ACHN (cell line): ENCODE measurements around the gene ELOF1.
"Not testable (repeated sequence)": the region's sequence is repeated elsewhere in the genome, so short reads cannot be mapped to it uniquely, and the experiment has no call there.

Source experiments
- DNase-seq: peaks from one replicate; pipeline ENCODE4 v3.0.0-alpha.2; 2015
- in situ Hi-C: cut with HindIII; loops from 2 replicates; pipeline ENCODE4 v1.10.0; 2017; ENCODE audit warnings: low sequenced_read_pairs, low pct_ligation_motif_present, low pct_unique_long_range_greater_than_20kb

ELOF1 gene

GRCh38 chr19:11574689-11575088, 15.7 kb upstream of the ELOF1 start:
- DNase-seq = no peak
- in situ Hi-C loops = no loop called here

GRCh38 chr19:11573763-11574162, 14.7 kb upstream of the ELOF1 start:
- DNase-seq, in situ Hi-C loops: not testable (repeated sequence)

- DNase-seq, in situ Hi-C loops: not testable (repeated sequence)
Measured at GRCh38 chr19:11573354-11573753, 14.3 kb upstream of the ELOF1 start.

- no peak for DNase-seq
- in situ Hi-C loops = no loop called here
Measured at GRCh38 chr19:11570039-11570462, 11.0 kb upstream of the ELOF1 start.

GRCh38 chr19:11566164-11566563, 7.1 kb upstream of the ELOF1 start:
- in situ Hi-C loops = no loop called here
- DNase-seq = no peak

- DNase-seq, in situ Hi-C loops: not testable (repeated sequence)
Measured at GRCh38 chr19:11565649-11565980, 6.6 kb upstream of the ELOF1 start.

GRCh38 chr19:11564082-11564807, 5.2 kb upstream of the ELOF1 start:
- DNase-seq, in situ Hi-C loops: not testable (repeated sequence)

GRCh38 chr19:11563532-11563931, 4.5 kb upstream of the ELOF1 start:
- in situ Hi-C loops = no loop called here
- DNase-seq = no peak

GRCh38 chr19:11560404-11561051, 1.5 kb upstream of the ELOF1 start:
- DNase-seq = peak; percentile 58
- in situ Hi-C loops = no loop called here

- in situ Hi-C loops = no loop called here
- DNase-seq = no peak
Measured at GRCh38 chr19:11556634-11557420, 2.2 kb downstream of the ELOF1 start.

- DNase-seq = no peak
- in situ Hi-C loops = no loop called here
Measured at GRCh38 chr19:11555246-11555645, 3.8 kb downstream of the ELOF1 start.

- in situ Hi-C loops = no loop called here
- no peak for DNase-seq
Measured at GRCh38 chr19:11554160-11554559, 4.9 kb downstream of the ELOF1 start.

GRCh38 chr19:11552666-11553372, 6.2 kb downstream of the ELOF1 start:
- DNase-seq = no peak
- in situ Hi-C loops = no loop called here

GRCh38 chr19:11551603-11552235, 7.3 kb downstream of the ELOF1 start:
- DNase-seq = no peak
- in situ Hi-C loops = no loop called here

- no peak for DNase-seq
- in situ Hi-C loops = no loop called here
Measured at GRCh38 chr19:11550265-11550664, 8.8 kb downstream of the ELOF1 start.

GRCh38 chr19:11549386-11549953, 9.6 kb downstream of the ELOF1 start:
- no peak for DNase-seq
- in situ Hi-C loops = no loop called here

- no peak for DNase-seq
- in situ Hi-C loops = no loop called here
Measured at GRCh38 chr19:11547929-11548700, 10.9 kb downstream of the ELOF1 start.

GRCh38 chr19:11541238-11541637, 17.8 kb downstream of the ELOF1 start:
- in situ Hi-C loops = no loop called here
- no peak for DNase-seq
